ENCODE measurements around the gene TCEAL6.
"Not testable (repeated sequence)": the region's sequence is repeated elsewhere in the genome, so short reads cannot be mapped to it uniquely, and the experiment has no call there.

TCEAL6 gene

GRCh38 chrX:102129473-102129872 is 12.8 kb downstream of the TCEAL6 start:
- TF ChIP-seq CTCF (conservative IDR thresholded peaks at IDR 0.05; ENCODE audit: low read depth, low read length) = peak; percentile 41

GRCh38 chrX:102126863-102127262 is 15.4 kb downstream of the TCEAL6 start:
- no peak for DNase-seq (ENCODE audit: low read depth)
- no peak for TF ChIP-seq CTCF (conservative IDR thresholded peaks at IDR 0.05; ENCODE audit: low read depth, low read length)
- H3K4me3 ChIP-seq (ENCODE audit: low read length) = no peak overlapping the region

More at GRCh38 chrX:102129473-102129872, 12.8 kb downstream of the TCEAL6 start:
- DNase-seq (ENCODE audit: low read depth) = no peak
- H3K4me3 ChIP-seq (ENCODE audit: low read length) = no peak overlapping the region

- not testable (repeated sequence) for DNase-seq (ENCODE audit: low read depth); H3K4me3 ChIP-seq (ENCODE audit: low read length)
Observed at GRCh38 chrX:102126080-102126818, 16.0 kb downstream of the TCEAL6 start.

- not testable (repeated sequence) for DNase-seq (ENCODE audit: low read depth); H3K4me3 ChIP-seq (ENCODE audit: low read length)
Observed at GRCh38 chrX:102125436-102125835, 16.8 kb downstream of the TCEAL6 start, which contains the start of gene TCEAL2. TSS of gene TCEAL2 (plus strand) at chrX:102125679. CDS start at chrX:102126831, 1,152 bp downstream.

GRCh38 chrX:102125014-102125413 is 17.3 kb downstream of the TCEAL6 start:
- not testable (repeated sequence) for H3K4me3 ChIP-seq (ENCODE audit: low read length); DNase-seq (ENCODE audit: low read depth)

GRCh38 chrX:102115748-102116147 is 26.5 kb downstream of the TCEAL6 start:
- no peak overlapping the region for H3K4me3 ChIP-seq (ENCODE audit: low read length)
- no peak for TF ChIP-seq CTCF (conservative IDR thresholded peaks at IDR 0.05; ENCODE audit: low read depth, low read length)
- no peak for DNase-seq (ENCODE audit: low read depth)

GRCh38 chrX:102113367-102113766 is 28.9 kb downstream of the TCEAL6 start:
- no peak for DNase-seq (ENCODE audit: low read depth)
- no peak for TF ChIP-seq CTCF (conservative IDR thresholded peaks at IDR 0.05; ENCODE audit: low read depth, low read length)
- no peak overlapping the region for H3K4me3 ChIP-seq (ENCODE audit: low read length)

Data from retinal pigment epithelial cell (primary cell).